SU-DHL-6 (cell line): ENCODE results near the gene NBDY.

ENCODE experiments used
- EZH2phosphoT487 ChIP-seq: fragments of 200-600 bp; sonication (generic), shearing (Covaris generic); conservative IDR thresholded peaks from 2 replicates; pipeline ENCODE4 v1.6.1; 2018; ENCODE audit warnings: mild to moderate bottlenecking, antibody characterized with exemption, low read length, moderate library complexity, mixed read lengths
- TF ChIP-seq, protein P1 (sequence below): fragments of 200-600 bp; sonication (generic); IDR thresholded peaks from one replicate; pipeline ENCODE4 v1.5.1; 2017; ENCODE audit warnings: antibody characterized with exemption, mild to moderate bottlenecking, low read length, moderate library complexity; ENCODE audit not compliant: insufficient read depth, poor library complexity, severe bottlenecking

- TF ChIP-seq, protein P1, sequence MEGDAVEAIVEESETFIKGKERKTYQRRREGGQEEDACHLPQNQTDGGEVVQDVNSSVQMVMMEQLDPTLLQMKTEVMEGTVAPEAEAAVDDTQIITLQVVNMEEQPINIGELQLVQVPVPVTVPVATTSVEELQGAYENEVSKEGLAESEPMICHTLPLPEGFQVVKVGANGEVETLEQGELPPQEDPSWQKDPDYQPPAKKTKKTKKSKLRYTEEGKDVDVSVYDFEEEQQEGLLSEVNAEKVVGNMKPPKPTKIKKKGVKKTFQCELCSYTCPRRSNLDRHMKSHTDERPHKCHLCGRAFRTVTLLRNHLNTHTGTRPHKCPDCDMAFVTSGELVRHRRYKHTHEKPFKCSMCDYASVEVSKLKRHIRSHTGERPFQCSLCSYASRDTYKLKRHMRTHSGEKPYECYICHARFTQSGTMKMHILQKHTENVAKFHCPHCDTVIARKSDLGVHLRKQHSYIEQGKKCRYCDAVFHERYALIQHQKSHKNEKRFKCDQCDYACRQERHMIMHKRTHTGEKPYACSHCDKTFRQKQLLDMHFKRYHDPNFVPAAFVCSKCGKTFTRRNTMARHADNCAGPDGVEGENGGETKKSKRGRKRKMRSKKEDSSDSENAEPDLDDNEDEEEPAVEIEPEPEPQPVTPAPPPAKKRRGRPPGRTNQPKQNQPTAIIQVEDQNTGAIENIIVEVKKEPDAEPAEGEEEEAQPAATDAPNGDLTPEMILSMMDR, result no peak
- TF ChIP-seq EZH2phosphoT487, result no peak
Measured at GRCh38 chrX:56764975-56765791, 36.1 kb downstream of the NBDY start.
